Panc1 (cell line): Measurements from ENCODE around the gene NUP93. TPM values are rescaled to one million over a fixed set of nuclear protein-coding genes. Genes with fewer than 3 reads are reported as not detected.

Experiments used
- ATAC-seq: fragments of 200-7000 bp; cut with Tn5 transposase; 2 replicates; pipeline ENCODE4 v1.9.1; 2020; ENCODE audit warnings: mild to moderate bottlenecking, moderate library complexity
- BruUV-seq: library from RNA; stranded (reverse); fragments of 400-500 nt; replicated peaks from 2 replicates; lab custom pipeline; 2021; lab: Mats Ljungman, UMichigan
- CTCF ChIA-PET: fragments of 300-600 bp; sonication (Branson Sonifier 250); formaldehyde crosslinking; loops from one replicate; lab custom pipeline; 2022; ENCODE audit warnings: antibody characterized with exemption; lab: Charles Lee
- POLR2A ChIA-PET: fragments of 300-600 bp; sonication (Branson Sonifier 250); formaldehyde crosslinking; loops from one replicate; lab custom pipeline; 2022; ENCODE audit warnings: antibody characterized with exemption; lab: Charles Lee
- DNase-seq: peaks from one replicate; pipeline ENCODE4 v3.0.0-alpha.2; 2010; ENCODE audit warnings: low read depth, low spot score
- H3K27ac ChIP-seq: 2 replicates; pipeline ENCODE4 v1.5.1; 2011; ENCODE audit warnings: mild to moderate bottlenecking, low read length, inconsistent platforms
- H3K27me3 ChIP-seq: fragments of 200-500 bp; sonication (Bioruptor generic); 2 replicates; pipeline ENCODE4 v1.6.0; 2014; ENCODE audit warnings: low read length, inconsistent platforms; ENCODE audit not compliant: control insufficient read depth, insufficient read depth
- H3K36me3 ChIP-seq: fragments of 200-500 bp; sonication (Bioruptor generic); 2 replicates; pipeline ENCODE4 v1.5.1; 2014; ENCODE audit warnings: inconsistent platforms, mild to moderate bottlenecking, low read length, moderate library complexity; ENCODE audit not compliant: control insufficient read depth, insufficient read depth
- H3K4me1 ChIP-seq: 2 replicates; pipeline ENCODE4 v1.5.1; 2011; ENCODE audit warnings: inconsistent platforms, mild to moderate bottlenecking, low read length, moderate library complexity; ENCODE audit not compliant: control insufficient read depth, insufficient read depth
- H3K4me3 ChIP-seq, 2 experiments: 2 replicates each; pipeline ENCODE4 v1.5.1; 2011 to 2012; ENCODE audit warnings: low read depth in 2 of 2, low read length in 2 of 2, mild to moderate bottlenecking in 2 of 2, inconsistent platforms in 1 of 2, moderate library complexity in 1 of 2
- H3K9me3 ChIP-seq: fragments of 200-500 bp; sonication (Bioruptor generic); 2 replicates; pipeline ENCODE4 v1.5.1; 2014; ENCODE audit warnings: low read depth, mild to moderate bottlenecking, inconsistent platforms, low read length, moderate library complexity; ENCODE audit not compliant: control insufficient read depth, insufficient read depth
- CTCF ChIP-seq: fragments of 450-650 bp; IDR thresholded peaks from 2 replicates; pipeline ENCODE4 v1.5.1; 2017; ENCODE audit warnings: mild to moderate bottlenecking
- POLR2AphosphoS5 ChIP-seq: IDR thresholded peaks from 2 replicates; pipeline ENCODE4 v1.6.1; 2012; ENCODE audit warnings: mild to moderate bottlenecking, low read depth, low read length, moderate library complexity
- REST ChIP-seq, 2 experiments: IDR thresholded peaks; 2 replicates each; pipeline ENCODE4 v1.6.1; 2011 to 2012; ENCODE audit warnings: low read depth in 2 of 2, control low read depth in 1 of 2, low read length in 1 of 2, mild to moderate bottlenecking in 1 of 2, moderate library complexity in 1 of 2; ENCODE audit not compliant: insufficient read depth in 1 of 2
- SIN3A ChIP-seq: IDR thresholded peaks from 2 replicates; pipeline ENCODE4 v1.6.1; 2012; ENCODE audit warnings: low read depth, mild to moderate bottlenecking, low read length, moderate library complexity, borderline replicate concordance; ENCODE audit not compliant: insufficient read depth
- TCF7L2 ChIP-seq: IDR thresholded peaks from 2 replicates; pipeline ENCODE4 v1.6.1; 2011; ENCODE audit warnings: mild to moderate bottlenecking, low read depth, low read length, inconsistent platforms
- in situ Hi-C: cut with HindIII; loops from 2 replicates; pipeline ENCODE4 v1.10.0; 2016; ENCODE audit warnings: low sequenced_read_pairs, low pct_unique_long_range_greater_than_20kb
- intact Hi-C: fragments of 100-400 bp; cut with micrococcal nuclease; formaldehyde crosslinking; loops from one replicate; pipeline ENCODE4 v1.10.0; 2022; ENCODE audit not compliant: unreplicated experiment
- total RNA-seq: library from RNA; stranded (reverse); gene quantifications from one replicate; pipeline ENCODE4 v1.2.1, GENCODE V29; 2021; ENCODE audit not compliant: unreplicated experiment

NUP93 gene
- total RNA-seq, 1 experiment from 2014 or later, result 88.5 TPM

GRCh38 chr16:56844056-56844455 is 114.1 kb downstream of the NUP93 start:
- no peak for TF ChIP-seq CTCF
- no peak for TF ChIP-seq SIN3A
- no peak for TF ChIP-seq POLR2AphosphoS5
- TF ChIP-seq TCF7L2, result no peak
- TF ChIP-seq REST (IDR thresholded peaks at IDR 0.05; ENCODE audit: insufficient read depth in 1 of 2, low read depth in 2 of 2, low read length in 1 of 2), result no peak
- no peak for ATAC-seq
- H3K27me3 ChIP-seq, result no peaks in the 10 kb centered on the region
- H3K27ac ChIP-seq, result no peak overlapping the region
- H3K4me3 ChIP-seq, result no peak overlapping the region
- H3K36me3 ChIP-seq, result peaks cover 3% of the 10 kb centered on the region; the same call in 1 of the 2 replicates
- H3K9me3 ChIP-seq, result no peaks in the 10 kb centered on the region
- no TSS peak for BruUV-seq
- no peaks in the 10 kb centered on the region for H3K4me1 ChIP-seq
- ChIA-PET CTCF (interaction anchor here (0.5 kb wide), 1 partner anchor 49 kb away, joined by 13 read pairs; no protein-coding TSS in a partner anchor), POLR2A (no interaction called here)
- DNase-seq, result no peak
- in situ Hi-C loops, result no loop called here
- intact Hi-C loops, result no loop called here

GRCh38 chr16:56847173-56847910 is 117.4 kb downstream of the NUP93 start:
- TF ChIP-seq SIN3A (no peak), POLR2AphosphoS5 (no peak), REST (IDR thresholded peaks at IDR 0.05; ENCODE audit: insufficient read depth in 1 of 2, low read depth in 2 of 2, low read length in 1 of 2) (no peak), TCF7L2 (no peak), CTCF (no peak)
- Histone ChIP-seq H3K4me3 (no peak overlapping the region), H3K9me3 (no peaks in the 10 kb centered on the region), H3K4me1 (no peaks in the 10 kb centered on the region; the same call in 1 of the 2 replicates), H3K27me3 (no peaks in the 10 kb centered on the region), H3K36me3 (no peaks in the 10 kb centered on the region), H3K27ac (no peak overlapping the region)
- in situ Hi-C loops, result no loop called here
- CTCF ChIA-PET, result no interaction called here
- DNase-seq (no peak), ATAC-seq (no peak)
- no TSS peak for BruUV-seq
- intact Hi-C loops, result no loop called here
- POLR2A ChIA-PET, result no interaction called here
